Measurements from ENCODE around the gene DDX52.

DNA sequence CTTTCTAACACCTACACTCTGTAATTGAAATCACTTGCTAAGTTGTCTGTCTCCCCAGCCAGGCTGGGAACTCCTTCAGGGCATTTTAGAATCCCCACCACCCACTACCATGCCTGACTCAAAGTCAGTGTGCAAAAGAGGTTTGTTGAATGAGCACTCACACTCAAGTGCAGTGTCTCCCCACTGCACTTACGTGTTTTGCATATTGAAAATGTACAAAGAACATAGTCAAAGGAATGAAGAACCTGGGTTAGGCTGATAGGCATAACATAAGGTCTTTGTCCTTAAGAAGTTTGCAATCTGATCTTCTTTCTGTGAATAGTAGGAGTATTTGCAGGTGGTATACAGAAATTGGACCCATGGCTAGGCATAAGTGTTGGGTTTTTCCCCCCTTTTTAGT, 33.8 kb upstream of the DDX52 start:
- no peak for TF ChIP-seq BCL6 (CRISPR knock-in tag; IDR thresholded peaks at IDR 0.05)
- no peak for TF ChIP-seq GABPA (tag; conservative IDR thresholded peaks at IDR 0.05; ENCODE audit: low read depth)
- TF ChIP-seq ZKSCAN8 (CRISPR knock-in tag; IDR thresholded peaks at IDR 0.05): no peak
- TF ChIP-seq CBX8 (IDR thresholded peaks at IDR 0.05; ENCODE audit: borderline replicate concordance, extremely low read depth, low read depth, low read length, poor library complexity, severe bottlenecking): no peak
- no peak for TF ChIP-seq POLR2A (conservative IDR thresholded peaks at IDR 0.05)
- TF ChIP-seq CEBPB (tag; IDR thresholded peaks at IDR 0.05): no peak
- TF ChIP-seq ZSCAN29 (IDR thresholded peaks at IDR 0.05): no peak
- no peak for TF ChIP-seq SAFB2 (IDR thresholded peaks at IDR 0.05; ENCODE audit: borderline replicate concordance, low read depth, low read length, severe bottlenecking)
- TF ChIP-seq MTA1 (IDR thresholded peaks at IDR 0.05; ENCODE audit: borderline replicate concordance): no peak
- no peak for TF ChIP-seq THRA (IDR thresholded peaks at IDR 0.05)

Measured in K562 (cell line).